Sigmoid colon (tissue), 7 donors: Measurements from ENCODE around the gene SPATA25. TPM values are rescaled to one million over a fixed set of nuclear protein-coding genes. Genes with fewer than 3 reads are reported as not detected.

Source experiments
- DNase-seq: peaks from one replicate; pipeline ENCODE4 v3.0.0-alpha.2; 2019
- H3K27ac ChIP-seq, 4 donors: fragments of 200-600 bp; sonication (generic); one replicate each; pipeline ENCODE4 v1.5.1; 2016 to 2019; ENCODE audit warnings: mild to moderate bottlenecking in 1 of 4
- H3K27me3 ChIP-seq, 3 donors: fragments of 200-600 bp; sonication (generic); one replicate each; pipeline ENCODE4 v1.5.1; 2019; ENCODE audit warnings: mild to moderate bottlenecking in 1 of 3
- H3K36me3 ChIP-seq, 4 donors: fragments of 200-600 bp; sonication (generic); one replicate each; pipeline ENCODE4 v1.5.1; 2016 to 2019
- H3K4me1 ChIP-seq, 4 donors: fragments of 200-600 bp; sonication (generic); one replicate each; pipeline ENCODE4 v1.5.1; 2017 to 2019
- H3K4me3 ChIP-seq, 4 donors: fragments of 200-600 bp; sonication (generic); one replicate each; pipeline ENCODE4 v1.5.1; 2017 to 2019; ENCODE audit warnings: mild to moderate bottlenecking in 2 of 4, moderate library complexity in 1 of 4
- H3K9me3 ChIP-seq, 4 donors: fragments of 200-600 bp in 3 of 4; sonication (generic) in 3 of 4; one replicate each; pipeline versions ENCODE4 v1.5.1 to v1.6.1; 2013 to 2019
- EP300 ChIP-seq, 4 donors: sonication (generic); formaldehyde crosslinking; IDR thresholded peaks; one replicate each; pipeline ENCODE4 v1.6.1; 2017; ENCODE audit warnings: antibody characterized with exemption in 4 of 4
- POLR2A ChIP-seq, 2 donors: fragments of 450-650 bp; IDR thresholded peaks; one replicate each; pipeline ENCODE4 v1.6.1; 2016; ENCODE audit warnings: antibody characterized with exemption in 2 of 2, mild to moderate bottlenecking in 2 of 2, moderate library complexity in 2 of 2
- POLR2AphosphoS5 ChIP-seq, 4 donors: sonication (generic); formaldehyde crosslinking; IDR thresholded peaks; one replicate each; pipeline ENCODE4 v1.6.1; 2017; ENCODE audit warnings: antibody characterized with exemption in 4 of 4
- WGBS, 2 donors: extraction: QIAGEN DNeasy Blood & Tissue Kit; methylation state at CpG; one replicate each; pipeline ENCODE4 v1.1.7; 2013; 5-methylcytosine and 5-hydroxymethylcytosine counted together
- intact Hi-C: fragments of 100-400 bp; cut with DNase I; formaldehyde crosslinking; loops from one replicate; pipeline ENCODE4 v1.15.1; 2023
- polyA plus RNA-seq, 3 donors: library from polyadenylated mRNA; stranded (reverse); fragments of 200-250 nt; gene quantifications; one replicate each; pipeline ENCODE4 v1.2.3, GENCODE V29; 2013
- total RNA-seq, 4 donors: library from RNA; depleted of rRNA; stranded (reverse); fragments of >200 nt; gene quantifications; one replicate each; pipeline ENCODE4 v1.1.0, GENCODE V29; 2016
- TF ChIP-seq, protein P1 (sequence below), 4 experiments: fragments of 450-650 bp in 3 of 4; fragments of 200-600 bp in 1 of 4; IDR thresholded peaks; one replicate each; pipeline ENCODE4 v1.5.1; 2016 to 2019; ENCODE audit warnings: antibody characterized with exemption in 4 of 4, mild to moderate bottlenecking in 3 of 4, moderate library complexity in 2 of 4
- donor health status: healthy with polysubstance abuse.
- donor health status: Bipolar disorder and iron deficiency.
- donor health status: healthy.

SPATA25 gene
- total and polyA plus RNA-seq, 7 donors, result 1.6 to 7.5 (median 1.8) TPM; not detected in 2

DNA sequence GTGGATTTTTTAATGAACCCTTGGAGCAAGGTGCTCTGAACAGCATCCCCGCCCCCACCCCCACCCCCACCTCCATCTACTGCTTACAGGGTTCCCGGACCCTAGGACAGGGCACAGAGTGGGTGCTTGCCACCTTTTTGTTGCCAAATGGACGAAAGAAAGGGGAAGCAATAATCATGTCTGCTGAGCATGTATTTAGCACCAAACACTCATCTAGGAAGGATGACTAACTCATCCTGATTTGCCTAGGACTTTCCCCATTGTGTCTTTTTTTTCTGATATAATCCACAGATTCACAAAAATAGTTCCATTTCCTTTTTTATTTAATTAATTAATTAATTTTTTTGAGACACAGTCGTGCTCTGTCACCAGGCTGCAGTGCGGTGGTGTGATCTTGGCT, 25.7 kb upstream of the SPATA25 start:
- no peak overlapping the region for H3K4me3 ChIP-seq
- H3K9me3 ChIP-seq, result no peaks in the 10 kb centered on the region
- no peaks in the 10 kb centered on the region for H3K27me3 ChIP-seq
- peak overlapping the region in 2 of 4 donors; percentile 84 to 92 for H3K27ac ChIP-seq
- intact Hi-C loops, result no loop called here
- peaks cover 0 to 26% (median 19%) of the 10 kb centered on the region in 4 donors for H3K4me1 ChIP-seq
- 64 to 68% methylated on average over 5 of the region's 5 CpGs for WGBS, 2 donors
- no peak for DNase-seq
- H3K36me3 ChIP-seq, result no peaks in the 10 kb centered on the region
- TF ChIP-seq POLR2A (IDR thresholded peaks at IDR 0.05) (no peak), POLR2AphosphoS5 (IDR thresholded peaks at IDR 0.05) (no peak), EP300 (IDR thresholded peaks at IDR 0.05) (no peak)
- TF ChIP-seq, protein P1, sequence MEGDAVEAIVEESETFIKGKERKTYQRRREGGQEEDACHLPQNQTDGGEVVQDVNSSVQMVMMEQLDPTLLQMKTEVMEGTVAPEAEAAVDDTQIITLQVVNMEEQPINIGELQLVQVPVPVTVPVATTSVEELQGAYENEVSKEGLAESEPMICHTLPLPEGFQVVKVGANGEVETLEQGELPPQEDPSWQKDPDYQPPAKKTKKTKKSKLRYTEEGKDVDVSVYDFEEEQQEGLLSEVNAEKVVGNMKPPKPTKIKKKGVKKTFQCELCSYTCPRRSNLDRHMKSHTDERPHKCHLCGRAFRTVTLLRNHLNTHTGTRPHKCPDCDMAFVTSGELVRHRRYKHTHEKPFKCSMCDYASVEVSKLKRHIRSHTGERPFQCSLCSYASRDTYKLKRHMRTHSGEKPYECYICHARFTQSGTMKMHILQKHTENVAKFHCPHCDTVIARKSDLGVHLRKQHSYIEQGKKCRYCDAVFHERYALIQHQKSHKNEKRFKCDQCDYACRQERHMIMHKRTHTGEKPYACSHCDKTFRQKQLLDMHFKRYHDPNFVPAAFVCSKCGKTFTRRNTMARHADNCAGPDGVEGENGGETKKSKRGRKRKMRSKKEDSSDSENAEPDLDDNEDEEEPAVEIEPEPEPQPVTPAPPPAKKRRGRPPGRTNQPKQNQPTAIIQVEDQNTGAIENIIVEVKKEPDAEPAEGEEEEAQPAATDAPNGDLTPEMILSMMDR (IDR thresholded peaks at IDR 0.05), result no peak

DNA sequence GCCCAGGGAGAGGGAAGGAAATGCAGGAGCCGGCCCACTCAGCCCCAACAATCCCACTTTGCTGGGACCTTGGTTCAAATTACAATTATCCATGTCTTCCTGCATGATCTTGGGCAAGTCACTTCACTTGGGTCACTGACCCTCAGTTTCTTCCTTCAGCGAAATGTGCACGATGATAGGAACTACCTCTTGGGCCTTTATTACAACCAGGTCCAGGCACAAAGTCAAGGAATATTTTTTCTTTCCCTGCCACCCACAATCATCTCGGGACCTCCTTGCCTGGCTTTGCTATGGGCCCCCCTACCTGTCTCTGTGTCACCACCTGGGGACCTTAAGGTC, 24.9 kb upstream of the SPATA25 start:
- intact Hi-C loops, result no loop called here
- peaks cover 0 to 5% (median 1%) of the 10 kb centered on the region in 4 donors for H3K36me3 ChIP-seq
- TF ChIP-seq EP300 (IDR thresholded peaks at IDR 0.05) (no peak), POLR2AphosphoS5 (IDR thresholded peaks at IDR 0.05) (no peak), POLR2A (IDR thresholded peaks at IDR 0.05) (no peak)
- TF ChIP-seq, protein P1 (IDR thresholded peaks at IDR 0.05), result no peak
- no peaks in the 10 kb centered on the region for H3K27me3 ChIP-seq
- H3K27ac ChIP-seq, result peak overlapping the region; percentile 82 to 92 (median 84)
- H3K4me3 ChIP-seq, result peak overlapping the region; percentile 45 to 58 (median 50)
- H3K4me1 ChIP-seq, result peaks cover 0 to 20% (median 19%) of the 10 kb centered on the region in 4 donors
- H3K9me3 ChIP-seq, result no peaks in the 10 kb centered on the region
- WGBS, 2 donors, result 34 to 44% methylated on average over 4 of the region's 4 CpGs
- DNase-seq, result no peak

DNA sequence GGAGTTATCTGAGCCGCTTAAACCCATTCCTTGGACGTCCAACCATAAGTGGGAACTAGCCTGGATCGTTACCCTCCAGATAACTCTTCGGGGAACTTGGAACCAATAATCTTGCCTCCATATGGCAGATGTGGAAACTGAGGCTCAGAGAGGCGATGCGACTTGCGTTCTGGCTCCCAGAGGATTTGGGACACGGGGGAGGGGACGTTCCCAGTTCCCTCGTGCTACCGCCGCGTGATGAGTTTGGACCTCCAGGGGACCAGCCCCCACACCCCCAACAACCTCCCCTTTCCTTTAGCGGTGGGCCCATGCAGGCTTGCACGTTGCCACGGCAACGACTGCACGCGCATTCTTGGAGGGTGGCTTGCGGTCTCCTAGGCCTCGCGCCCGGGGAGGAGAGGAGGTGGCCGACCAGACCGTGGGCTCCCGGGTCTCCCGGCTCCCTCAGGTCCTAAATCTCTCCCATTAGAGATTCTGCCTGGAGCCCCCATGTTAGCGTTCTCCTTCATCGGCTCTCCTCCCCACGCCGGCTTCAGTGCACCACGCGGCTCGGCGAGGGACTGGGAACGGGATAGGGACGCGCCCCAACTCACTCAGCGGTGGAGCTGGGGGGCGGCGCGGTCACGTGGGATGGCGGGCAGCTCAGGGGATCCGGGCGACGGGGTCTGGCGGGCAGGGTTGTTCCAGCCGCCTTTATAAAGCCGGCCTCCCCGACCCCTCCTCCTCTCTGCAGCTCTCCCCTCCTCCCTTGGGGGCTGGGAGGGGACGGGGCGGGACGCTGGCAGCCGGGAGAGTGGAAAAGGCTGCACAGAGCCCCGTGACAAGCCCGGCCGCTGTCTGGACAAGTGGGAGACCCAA, 24.3 kb upstream of the SPATA25 start, which contains the start of gene PLTP:
TSS of gene PLTP (minus strand) at position 670 of the 858 bp plus-strand sequence. CDS start 703 bp downstream, outside the sequence.
- H3K9me3 ChIP-seq, result no peaks in the 10 kb centered on the region
- H3K27me3 ChIP-seq, result no peaks in the 10 kb centered on the region
- TF ChIP-seq EP300 (IDR thresholded peaks at IDR 0.05), result no peak
- TF ChIP-seq POLR2A (IDR thresholded peaks at IDR 0.05), result peak; percentile 45 to 49
- TF ChIP-seq, protein P1 (IDR thresholded peaks at IDR 0.05), result no peak
- TF ChIP-seq POLR2AphosphoS5 (IDR thresholded peaks at IDR 0.05), result peak; percentile 49 to 81 (median 74)
- H3K36me3 ChIP-seq, result peaks cover 0 to 5% (median 2%) of the 10 kb centered on the region in 4 donors
- peak; percentile 92 for DNase-seq
- peak within 1 kb of the TSS; percentile 82 to 92 (median 84) for H3K27ac ChIP-seq
- intact Hi-C loops, result loop anchor here (1.0 kb wide), 1 partner anchor 22 kb away; no protein-coding TSS in a partner anchor
- WGBS, 2 donors, result 1 to 2% methylated on average over 58 of the region's 58 CpGs
- H3K4me3 ChIP-seq, result peak within 1 kb of the TSS; percentile 45 to 58 (median 50)
- peaks cover 0 to 20% (median 19%) of the 10 kb centered on the region in 4 donors for H3K4me1 ChIP-seq

DNA sequence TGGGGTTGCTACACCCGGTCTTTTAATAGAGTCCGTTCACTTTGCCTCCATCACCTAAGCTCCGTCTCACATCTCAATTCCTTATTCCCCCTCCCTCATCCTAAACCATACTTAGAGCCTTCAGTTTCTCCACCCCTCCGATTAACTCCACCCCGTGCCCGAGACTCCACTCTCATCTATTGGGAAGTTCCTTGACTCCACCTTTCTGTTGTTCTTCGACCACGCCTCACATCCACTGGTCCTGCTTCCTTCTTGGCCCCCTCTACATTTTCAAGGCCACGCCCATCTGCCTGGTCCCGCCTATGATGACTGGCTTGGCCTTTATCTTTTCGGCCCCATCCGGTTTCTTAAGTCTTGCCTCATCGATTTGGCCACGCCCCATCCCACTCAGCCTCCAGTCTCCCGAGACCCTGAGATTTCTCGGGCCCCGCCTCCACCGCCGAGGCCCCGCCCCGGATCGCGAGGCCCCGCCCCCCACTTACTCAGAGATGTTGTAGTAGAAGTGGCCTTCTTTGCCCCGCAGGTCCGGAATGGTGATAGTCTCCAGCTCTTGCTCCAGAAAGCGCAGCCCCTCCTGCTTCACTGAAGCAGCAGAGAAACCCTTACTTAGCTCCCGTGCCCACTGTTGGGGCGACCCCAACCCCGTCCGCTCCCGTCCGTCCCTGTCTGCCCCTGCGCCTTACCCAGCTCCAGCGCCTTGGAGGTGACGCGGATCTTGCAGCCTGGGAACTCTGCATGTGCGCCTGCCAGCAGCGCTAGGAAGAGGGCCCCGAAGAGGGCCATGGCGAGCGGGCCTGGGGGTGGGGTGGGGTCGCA, 23.5 kb upstream of the SPATA25 start:
- Histone ChIP-seq H3K27me3 (no peaks in the 10 kb centered on the region), H3K27ac (peak overlapping the region; percentile 82 to 92 (median 84)), H3K4me3 (peak overlapping the region; percentile 45 to 58 (median 50)), H3K9me3 (no peaks in the 10 kb centered on the region), H3K4me1 (peaks cover 0 to 20% (median 19%) of the 10 kb centered on the region in 4 donors), H3K36me3 (peaks cover 0 to 6% (median 2%) of the 10 kb centered on the region in 4 donors)
- TF ChIP-seq EP300 (IDR thresholded peaks at IDR 0.05), result no peak
- TF ChIP-seq, protein P1 (IDR thresholded peaks at IDR 0.05), result no peak
- peak; percentile 85 to 96 (median 91) for TF ChIP-seq POLR2AphosphoS5 (IDR thresholded peaks at IDR 0.05)
- peak; percentile 65 to 67 for TF ChIP-seq POLR2A (IDR thresholded peaks at IDR 0.05)
- peak; percentile 100 for DNase-seq
- intact Hi-C loops, result loop anchor here (1.0 kb wide), 2 partner anchors 20 to 22 kb away; partner anchors contain the start of genes CTSA and NEURL2
- 3% methylated on average over 43 of the region's 43 CpGs for WGBS, 2 donors
